OCI-LY7 (cell line): ENCODE results near the gene HSPBP1. TPM values are rescaled to one million over a fixed set of nuclear protein-coding genes. Genes with fewer than 3 reads are reported as not detected.
A peak's percentile ranks its signal among the peaks of the same experiment; 100 is the strongest.

Source experiments
- BruUV-seq: library from RNA; stranded (reverse); fragments of 400-500 nt; replicated peaks from 2 replicates; lab custom pipeline; 2021; lab: Mats Ljungman, UMichigan
- CTCF ChIA-PET: fragments of 300-600 bp; sonication (Branson Sonifier 250); formaldehyde crosslinking; loops from one replicate; lab custom pipeline; 2022; ENCODE audit warnings: antibody characterized with exemption; ENCODE audit not compliant: unreplicated experiment; lab: Charles Lee
- POLR2A ChIA-PET: fragments of 300-600 bp; sonication (Branson Sonifier 250); formaldehyde crosslinking; loops from one replicate; lab custom pipeline; 2022; ENCODE audit warnings: antibody characterized with exemption; lab: Charles Lee
- DNase-seq: peaks from one replicate; pipeline ENCODE4 v3.0.0-alpha.2; 2015; ENCODE audit warnings: low spot score
- H2AFZ ChIP-seq: fragments of 200-600 bp; sonication (generic), shearing (Covaris generic); 2 replicates; pipeline ENCODE4 v1.6.1; 2014; ENCODE audit warnings: mild to moderate bottlenecking, antibody characterized with exemption, low read length, moderate library complexity
- H3K27ac ChIP-seq: fragments of 200-600 bp; sonication (generic); 2 replicates; pipeline ENCODE4 v1.5.1; 2014; ENCODE audit warnings: mixed run types, low read depth, mild to moderate bottlenecking, moderate library complexity, low read length, inconsistent platforms; ENCODE audit not compliant: poor library complexity, severe bottlenecking
- H3K36me3 ChIP-seq: fragments of 200-600 bp; sonication (generic); 2 replicates; pipeline ENCODE4 v1.6.1; 2014; ENCODE audit warnings: mild to moderate bottlenecking, antibody characterized with exemption, low read length, moderate library complexity, mixed read lengths; ENCODE audit not compliant: insufficient read depth
- H3K4me1 ChIP-seq: fragments of 200-600 bp; sonication (generic); 2 replicates; pipeline ENCODE4 v1.5.1; 2014; ENCODE audit warnings: mild to moderate bottlenecking, low read length; ENCODE audit not compliant: insufficient read depth, poor library complexity, severe bottlenecking
- H3K4me2 ChIP-seq: fragments of 200-600 bp; sonication (generic); 2 replicates; pipeline ENCODE4 v1.6.1; 2014; ENCODE audit warnings: mild to moderate bottlenecking, low read length
- H3K4me3 ChIP-seq: fragments of 200-600 bp; sonication (generic); 2 replicates; pipeline ENCODE4 v1.5.1; 2014; ENCODE audit warnings: mild to moderate bottlenecking, low read depth, low read length; ENCODE audit not compliant: poor library complexity, severe bottlenecking
- H3K79me2 ChIP-seq: fragments of 200-600 bp; sonication (generic); 2 replicates; pipeline ENCODE4 v1.6.1; 2016; ENCODE audit warnings: low read depth, mild to moderate bottlenecking, low read length, moderate library complexity, mixed read lengths; ENCODE audit not compliant: insufficient read depth
- H3K9me2 ChIP-seq: fragments of 200-600 bp; sonication (generic); 2 replicates; pipeline ENCODE4 v1.6.1; 2016; ENCODE audit warnings: mild to moderate bottlenecking, low read length, mixed read lengths; ENCODE audit not compliant: insufficient read depth
- H3K9me3 ChIP-seq: fragments of 200-600 bp; sonication (generic); 2 replicates; pipeline ENCODE4 v1.6.1; 2014; ENCODE audit warnings: mild to moderate bottlenecking, mixed run types, low read length, mixed read lengths
- H4K20me1 ChIP-seq: fragments of 200-600 bp; sonication (generic); 2 replicates; pipeline ENCODE4 v1.6.1; 2014; ENCODE audit warnings: mild to moderate bottlenecking, antibody characterized with exemption, low read length, moderate library complexity, mixed read lengths; ENCODE audit not compliant: insufficient read depth
- CTCF ChIP-seq: fragments of 200-600 bp; sonication (generic); conservative IDR thresholded peaks from 2 replicates; pipeline ENCODE4 v1.5.1; 2014; ENCODE audit warnings: mild to moderate bottlenecking, antibody characterized with exemption, low read length, moderate library complexity, mixed read lengths
- EZH2phosphoT487 ChIP-seq: fragments of 200-600 bp; sonication (generic); IDR thresholded peaks from 2 replicates; pipeline ENCODE4 v1.6.1; 2018; ENCODE audit warnings: low read depth, borderline replicate concordance, mild to moderate bottlenecking, mixed run types, antibody characterized with exemption, low read length, moderate library complexity, mixed read lengths
- intact Hi-C: fragments of 100-400 bp; cut with micrococcal nuclease; formaldehyde crosslinking; loops from one replicate; pipeline ENCODE4 v1.10.0; 2022; ENCODE audit not compliant: unreplicated experiment
- total RNA-seq, 2 experiments: library from RNA; depleted of rRNA in 1 of 2; stranded (reverse); fragments of >200 nt in 1 of 2; shearing (Covaris generic) in 1 of 2; gene quantifications; 2 replicates each; pipeline ENCODE4 v1.2.3, GENCODE V29; 2014 to 2022

Gene HSPBP1
- total RNA-seq, 2 experiments from 2014 or later = 38.7 to 41.3 TPM

GRCh38 chr19:55229789-55230182 is 50.1 kb downstream of the HSPBP1 start:
- TF ChIP-seq CTCF = no peak
- no peak for TF ChIP-seq EZH2phosphoT487
- Histone ChIP-seq H3K9me2 (no peaks in the 10 kb centered on the region), H3K79me2 (peaks cover 9% of the 10 kb centered on the region; the same call in 1 of the 2 replicates), H3K4me2 (no peak overlapping the region), H3K4me3 (no peak overlapping the region), H3K27ac (no peak overlapping the region), H2AFZ (no peak overlapping the region), H4K20me1 (peaks cover 5% of the 10 kb centered on the region), H3K4me1 (no peaks in the 10 kb centered on the region), H3K36me3 (peaks cover 99% of the 10 kb centered on the region), H3K9me3 (no peaks in the 10 kb centered on the region)
- POLR2A ChIA-PET = interaction anchor here (0.6 kb wide), 1 partner anchor 184 kb away, joined by 3 read pairs; no protein-coding TSS in a partner anchor
- TSS peak; percentile 95 for BruUV-seq
- no peak for DNase-seq
- intact Hi-C loops = no loop called here
- CTCF ChIA-PET = no interaction called here

- no peaks in the 10 kb centered on the region for H3K9me3 ChIP-seq
- H3K36me3 ChIP-seq = peaks cover 99% of the 10 kb centered on the region
- H3K4me1 ChIP-seq = no peaks in the 10 kb centered on the region
- H3K27ac ChIP-seq = no peak overlapping the region
- no peak for DNase-seq
- TF ChIP-seq CTCF (no peak), EZH2phosphoT487 (no peak)
- H3K4me3 ChIP-seq = no peak overlapping the region
- BruUV-seq = no TSS peak
- peaks cover 5% of the 10 kb centered on the region for H4K20me1 ChIP-seq
- ChIA-PET POLR2A (no interaction called here), CTCF (no interaction called here)
- H3K9me2 ChIP-seq = no peaks in the 10 kb centered on the region
- H3K79me2 ChIP-seq = peaks cover 9% of the 10 kb centered on the region; the same call in 1 of the 2 replicates
- no peak overlapping the region for H3K4me2 ChIP-seq
- intact Hi-C loops = no loop called here
- H2AFZ ChIP-seq = no peak overlapping the region
Observed at GRCh38 chr19:55229145-55229788, 50.6 kb downstream of the HSPBP1 start.

GRCh38 chr19:55228403-55229031 is 51.4 kb downstream of the HSPBP1 start, which contains the start of gene TMEM86B:
Gene TMEM86B, minus strand, starts transcription at chr19:55228763. Its CDS starts 22 bp downstream, at chr19:55228741.
- Histone ChIP-seq H3K9me3 (no peaks in the 10 kb centered on the region), H3K9me2 (no peaks in the 10 kb centered on the region), H3K4me2 (no peak within 1 kb of the TSS), H3K27ac (no peak within 1 kb of the TSS), H3K36me3 (peaks cover 99% of the 10 kb centered on the region), H3K4me3 (no peak within 1 kb of the TSS), H3K4me1 (no peaks in the 10 kb centered on the region), H3K79me2 (peaks cover 8% of the 10 kb centered on the region; the same call in 1 of the 2 replicates), H4K20me1 (peaks cover 3% of the 10 kb centered on the region), H2AFZ (no peak within 1 kb of the TSS)
- no peak for DNase-seq
- BruUV-seq = no TSS peak
- ChIA-PET CTCF (interaction anchor here (0.5 kb wide), 1 partner anchor 455 kb away, joined by 3 read pairs; no protein-coding TSS in a partner anchor), POLR2A (interaction anchor here (0.6 kb wide), 1 partner anchor 31 kb away, joined by 3 read pairs; no protein-coding TSS in a partner anchor)
- TF ChIP-seq CTCF (no peak), EZH2phosphoT487 (no peak)
- intact Hi-C loops = no loop called here
